ENCODE data around the gene RBBP8NL. TPM values are rescaled to one million over a fixed set of nuclear protein-coding genes. Genes with fewer than 3 reads are reported as not detected.

RBBP8NL gene
- total RNA-seq, 1 experiment from 2014 or later, result not detected

DNA sequence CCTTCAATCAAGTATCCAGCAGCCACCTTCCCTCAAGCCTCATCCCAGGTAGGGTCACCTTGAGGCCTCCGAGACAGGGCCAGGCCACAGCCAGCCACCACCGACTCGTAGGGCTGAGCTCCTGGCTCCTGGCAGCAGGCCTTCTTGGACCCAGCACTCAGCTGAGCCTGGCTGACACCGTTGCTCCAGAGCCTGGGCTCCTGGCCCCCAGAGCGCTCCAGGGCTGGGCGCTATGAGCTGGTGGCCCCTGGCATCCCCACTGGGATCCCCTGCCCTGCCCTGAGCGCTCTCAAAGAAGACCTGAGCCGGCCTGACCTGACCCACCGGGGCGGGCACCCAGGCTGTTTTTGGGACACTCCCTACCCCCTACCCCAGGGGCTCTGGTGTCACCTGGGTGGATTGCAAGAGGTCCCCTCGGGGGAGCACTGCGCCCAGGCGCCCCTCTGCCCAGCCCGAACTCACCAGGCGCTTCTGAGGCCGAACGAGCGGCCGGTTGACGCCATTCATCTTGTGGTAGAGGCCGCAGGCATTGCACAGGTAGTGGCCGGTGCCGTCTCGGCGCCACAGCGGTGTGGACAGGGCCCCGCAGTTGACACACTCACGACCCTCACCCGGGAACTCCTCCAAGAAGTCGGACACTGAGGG, 45.7 kb upstream of the RBBP8NL start:
- no peaks in the 10 kb centered on the region for H3K79me2 ChIP-seq (ENCODE audit: low read length)
- H3K36me3 ChIP-seq (ENCODE audit: insufficient read depth, low read length), result no peaks in the 10 kb centered on the region
- no peak for DNase-seq
- no peak overlapping the region for H3K4me2 ChIP-seq (ENCODE audit: low read depth, low read length, poor library complexity, severe bottlenecking)
- no peak overlapping the region for H3K9ac ChIP-seq (ENCODE audit: low read length)
- H3K4me3 ChIP-seq (ENCODE audit: low read length), result no peak overlapping the region
- no peak overlapping the region for H3K27ac ChIP-seq (ENCODE audit: low read length)
- H4K20me1 ChIP-seq (ENCODE audit: insufficient read depth, low read depth, low read length), result no peaks in the 10 kb centered on the region; the same call in 1 of the 2 replicates
- H3K9me2 ChIP-seq (replicated peaks; ENCODE audit: insufficient read depth, low read length), result no peaks in the 10 kb centered on the region
- no peak overlapping the region for H2AFZ ChIP-seq (ENCODE audit: low read length)
- H3K4me1 ChIP-seq (ENCODE audit: low read length), result no peaks in the 10 kb centered on the region
- no peaks in the 10 kb centered on the region for H3K9me3 ChIP-seq (ENCODE audit: low read length)
- no peaks in the 10 kb centered on the region for H3K27me3 ChIP-seq (ENCODE audit: low read length)

DNA sequence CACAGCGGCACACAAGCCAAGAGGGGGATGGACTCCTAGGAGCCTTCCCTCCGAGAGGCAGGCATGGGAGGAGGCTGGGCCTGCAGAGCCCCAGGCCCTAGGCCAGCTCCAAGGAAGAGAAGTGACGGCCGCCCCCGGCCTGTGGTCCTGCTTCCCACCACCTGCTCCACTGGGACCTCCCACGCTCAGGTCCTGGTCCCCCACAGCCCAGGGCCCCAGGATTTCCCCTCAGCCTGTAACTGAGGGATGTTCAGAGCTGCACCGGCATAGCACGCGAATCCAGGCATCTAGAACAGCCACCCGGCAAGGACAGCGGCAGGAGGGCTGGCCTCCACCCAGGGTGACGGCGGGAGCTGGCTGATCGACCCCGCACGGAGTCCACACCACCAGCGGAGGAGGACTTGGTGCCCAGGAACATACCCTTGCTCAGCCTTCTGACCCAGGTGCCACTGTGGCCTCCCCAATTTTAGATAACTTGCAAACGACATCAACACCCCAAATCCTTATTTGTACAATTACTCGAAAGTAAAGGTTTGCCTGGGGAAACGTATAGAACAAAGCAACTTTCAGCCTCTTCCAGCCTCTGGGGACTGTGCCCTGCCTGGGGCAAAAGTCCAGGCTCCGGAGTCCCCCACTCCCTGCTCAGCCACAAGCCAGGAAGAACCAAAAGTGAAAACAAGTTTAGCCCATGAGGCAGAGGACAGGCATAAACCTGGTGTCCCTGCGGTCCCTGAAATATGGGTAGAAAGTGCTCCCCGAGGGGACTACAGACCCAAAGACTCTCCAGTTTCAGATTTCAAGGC, 45.0 kb upstream of the RBBP8NL start:
- Histone ChIP-seq H3K36me3 (ENCODE audit: insufficient read depth, low read length) (no peaks in the 10 kb centered on the region), H3K9ac (ENCODE audit: low read length) (no peak overlapping the region), H3K27ac (ENCODE audit: low read length) (no peak overlapping the region), H3K9me3 (ENCODE audit: low read length) (no peaks in the 10 kb centered on the region), H3K9me2 (replicated peaks; ENCODE audit: insufficient read depth, low read length) (no peaks in the 10 kb centered on the region), H3K79me2 (ENCODE audit: low read length) (no peaks in the 10 kb centered on the region), H3K27me3 (ENCODE audit: low read length) (no peaks in the 10 kb centered on the region), H3K4me1 (ENCODE audit: low read length) (no peaks in the 10 kb centered on the region), H3K4me2 (ENCODE audit: low read depth, low read length, poor library complexity, severe bottlenecking) (no peak overlapping the region), H4K20me1 (ENCODE audit: insufficient read depth, low read depth, low read length) (no peaks in the 10 kb centered on the region; the same call in 1 of the 2 replicates), H2AFZ (ENCODE audit: low read length) (no peak overlapping the region), H3K4me3 (ENCODE audit: low read length) (no peak overlapping the region)
- no peak for DNase-seq

DNA sequence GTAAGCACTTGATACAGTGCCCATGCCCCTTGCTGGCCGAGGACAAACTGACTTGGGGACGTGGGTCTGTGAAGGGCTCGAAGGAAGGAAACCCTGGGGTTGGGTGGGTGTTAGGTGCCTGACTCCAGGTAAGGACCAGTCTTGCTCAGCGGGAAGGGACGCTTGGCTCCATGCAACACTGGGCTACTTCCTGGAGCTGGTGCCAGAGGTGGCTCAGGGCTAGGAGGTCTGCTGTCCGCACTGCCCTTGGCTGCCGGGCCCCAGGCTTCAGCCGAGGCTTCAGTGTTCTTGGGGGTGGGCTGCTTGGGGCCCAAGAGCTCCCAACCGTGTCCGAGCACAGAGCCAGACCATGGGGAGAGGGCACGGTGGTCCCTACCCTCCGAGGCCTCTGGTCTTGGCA, 43.1 kb upstream of the RBBP8NL start:
- Histone ChIP-seq H3K9ac (ENCODE audit: low read length) (no peak overlapping the region), H3K9me3 (ENCODE audit: low read length) (no peaks in the 10 kb centered on the region), H4K20me1 (ENCODE audit: insufficient read depth, low read depth, low read length) (no peaks in the 10 kb centered on the region; the same call in 1 of the 2 replicates), H3K4me1 (ENCODE audit: low read length) (no peaks in the 10 kb centered on the region), H3K4me2 (ENCODE audit: low read depth, low read length, poor library complexity, severe bottlenecking) (no peak overlapping the region), H3K27me3 (ENCODE audit: low read length) (no peaks in the 10 kb centered on the region), H3K27ac (ENCODE audit: low read length) (no peak overlapping the region), H3K4me3 (ENCODE audit: low read length) (no peak overlapping the region), H3K79me2 (ENCODE audit: low read length) (no peaks in the 10 kb centered on the region), H3K9me2 (replicated peaks; ENCODE audit: insufficient read depth, low read length) (no peaks in the 10 kb centered on the region), H2AFZ (ENCODE audit: low read length) (no peak overlapping the region), H3K36me3 (ENCODE audit: insufficient read depth, low read length) (no peaks in the 10 kb centered on the region)
- DNase-seq, result no peak

DNA sequence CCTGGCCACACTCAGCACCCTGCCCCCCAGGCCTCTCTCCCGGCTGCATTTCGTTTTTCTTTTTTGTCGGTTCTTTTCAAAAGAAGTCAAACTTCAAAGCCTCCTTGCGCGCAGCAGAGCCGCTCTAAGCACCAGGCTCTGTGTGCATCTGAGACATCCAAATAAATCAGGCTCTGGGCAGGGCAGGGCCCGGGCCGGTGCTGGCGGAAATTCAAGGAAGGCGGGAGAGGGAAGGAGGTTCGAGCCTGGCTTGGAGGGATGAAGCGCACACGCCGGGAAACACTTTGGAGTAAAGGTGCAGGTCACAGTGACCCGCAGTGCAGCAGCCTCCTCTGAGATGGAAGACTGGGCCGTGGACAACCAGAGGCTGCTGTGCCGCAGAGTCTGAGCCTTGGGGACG, 42.7 kb upstream of the RBBP8NL start:
- no peak overlapping the region for H2AFZ ChIP-seq (ENCODE audit: low read length)
- no peaks in the 10 kb centered on the region for H3K36me3 ChIP-seq (ENCODE audit: insufficient read depth, low read length)
- H3K9me3 ChIP-seq (ENCODE audit: low read length), result no peaks in the 10 kb centered on the region
- no peak overlapping the region for H3K27ac ChIP-seq (ENCODE audit: low read length)
- no peak overlapping the region for H3K4me3 ChIP-seq (ENCODE audit: low read length)
- no peaks in the 10 kb centered on the region; the same call in 1 of the 2 replicates for H4K20me1 ChIP-seq (ENCODE audit: insufficient read depth, low read depth, low read length)
- no peaks in the 10 kb centered on the region for H3K4me1 ChIP-seq (ENCODE audit: low read length)
- H3K9me2 ChIP-seq (replicated peaks; ENCODE audit: insufficient read depth, low read length), result no peaks in the 10 kb centered on the region
- no peaks in the 10 kb centered on the region for H3K79me2 ChIP-seq (ENCODE audit: low read length)
- DNase-seq, result no peak
- H3K27me3 ChIP-seq (ENCODE audit: low read length), result no peaks in the 10 kb centered on the region
- no peak overlapping the region for H3K9ac ChIP-seq (ENCODE audit: low read length)
- H3K4me2 ChIP-seq (ENCODE audit: low read depth, low read length, poor library complexity, severe bottlenecking), result no peak overlapping the region

DNA sequence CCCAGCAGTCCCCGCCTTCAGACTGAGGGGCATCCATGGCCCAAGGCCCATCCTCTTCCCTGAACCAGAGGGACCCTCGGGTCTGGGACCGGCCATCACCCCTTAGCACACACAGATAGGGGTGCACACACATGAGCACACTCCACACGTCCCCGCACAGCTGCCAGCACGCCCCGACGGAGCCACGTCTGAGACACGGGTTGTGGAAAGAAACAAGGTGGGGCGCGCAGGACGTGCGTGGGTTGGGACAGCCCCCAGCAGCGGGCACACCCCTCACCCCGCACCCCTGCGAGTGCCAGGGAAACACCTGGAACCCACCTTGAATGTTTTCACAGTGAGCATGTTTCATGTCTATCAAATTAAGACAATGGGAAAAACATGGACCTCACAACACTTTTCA, 42.0 kb upstream of the RBBP8NL start:
- H3K36me3 ChIP-seq (ENCODE audit: insufficient read depth, low read length), result no peaks in the 10 kb centered on the region
- no peak overlapping the region for H3K4me3 ChIP-seq (ENCODE audit: low read length)
- no peaks in the 10 kb centered on the region for H3K9me2 ChIP-seq (replicated peaks; ENCODE audit: insufficient read depth, low read length)
- no peaks in the 10 kb centered on the region for H3K27me3 ChIP-seq (ENCODE audit: low read length)
- no peak overlapping the region for H2AFZ ChIP-seq (ENCODE audit: low read length)
- H4K20me1 ChIP-seq (ENCODE audit: insufficient read depth, low read depth, low read length), result no peaks in the 10 kb centered on the region; the same call in 1 of the 2 replicates
- no peak overlapping the region for H3K9ac ChIP-seq (ENCODE audit: low read length)
- H3K4me2 ChIP-seq (ENCODE audit: low read depth, low read length, poor library complexity, severe bottlenecking), result no peak overlapping the region
- no peaks in the 10 kb centered on the region for H3K9me3 ChIP-seq (ENCODE audit: low read length)
- DNase-seq, result no peak
- no peaks in the 10 kb centered on the region for H3K4me1 ChIP-seq (ENCODE audit: low read length)
- no peak overlapping the region for H3K27ac ChIP-seq (ENCODE audit: low read length)
- no peaks in the 10 kb centered on the region for H3K79me2 ChIP-seq (ENCODE audit: low read length)

DNA sequence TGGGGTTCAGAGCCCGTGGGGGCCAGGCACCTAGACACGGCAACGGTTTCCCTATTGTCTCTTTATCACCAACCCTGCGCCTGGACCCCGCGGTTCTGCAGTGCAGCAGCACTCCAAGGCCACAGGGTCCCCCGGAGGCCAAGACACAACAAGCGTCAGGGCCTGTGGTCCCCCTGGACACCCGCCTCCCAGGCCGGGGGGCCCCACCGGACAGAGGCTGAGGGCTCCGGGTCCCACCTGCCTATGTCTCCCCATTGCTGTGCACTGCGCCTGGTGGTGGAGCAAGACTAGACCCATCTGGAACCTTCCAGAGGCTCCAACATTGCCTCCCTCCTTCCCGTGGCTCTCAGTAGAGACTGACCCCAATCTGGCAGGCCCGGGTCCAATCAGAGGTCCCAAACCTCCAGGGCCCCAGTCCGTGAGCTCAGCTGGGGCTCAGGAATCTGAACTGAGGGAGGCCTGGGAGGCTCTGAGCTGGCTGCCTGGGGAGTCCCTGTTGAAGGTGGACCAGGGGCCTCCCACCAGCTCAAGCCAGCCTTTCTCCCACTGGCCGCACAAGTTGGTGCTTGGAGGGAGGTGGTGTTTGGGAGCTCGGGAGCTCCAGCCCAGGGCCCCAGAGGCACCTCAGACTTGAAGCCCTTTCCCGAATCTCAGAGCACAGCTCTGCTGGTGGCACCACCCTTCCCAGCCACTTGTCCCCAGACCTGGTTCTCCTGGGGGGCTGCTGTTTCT, 39.6 kb upstream of the RBBP8NL start:
- H3K9me3 ChIP-seq (ENCODE audit: low read length), result no peaks in the 10 kb centered on the region
- no peaks in the 10 kb centered on the region for H3K36me3 ChIP-seq (ENCODE audit: insufficient read depth, low read length)
- H3K27ac ChIP-seq (ENCODE audit: low read length), result no peak overlapping the region
- H2AFZ ChIP-seq (ENCODE audit: low read length), result no peak overlapping the region
- no peaks in the 10 kb centered on the region for H3K9me2 ChIP-seq (replicated peaks; ENCODE audit: insufficient read depth, low read length)
- no peak overlapping the region for H3K9ac ChIP-seq (ENCODE audit: low read length)
- no peak for DNase-seq
- no peaks in the 10 kb centered on the region for H3K27me3 ChIP-seq (ENCODE audit: low read length)
- no peaks in the 10 kb centered on the region for H3K4me1 ChIP-seq (ENCODE audit: low read length)
- no peak overlapping the region for H3K4me2 ChIP-seq (ENCODE audit: low read depth, low read length, poor library complexity, severe bottlenecking)
- H3K4me3 ChIP-seq (ENCODE audit: low read length), result no peak overlapping the region
- H4K20me1 ChIP-seq (ENCODE audit: insufficient read depth, low read depth, low read length), result no peaks in the 10 kb centered on the region; the same call in 1 of the 2 replicates
- no peaks in the 10 kb centered on the region for H3K79me2 ChIP-seq (ENCODE audit: low read length)

DNA sequence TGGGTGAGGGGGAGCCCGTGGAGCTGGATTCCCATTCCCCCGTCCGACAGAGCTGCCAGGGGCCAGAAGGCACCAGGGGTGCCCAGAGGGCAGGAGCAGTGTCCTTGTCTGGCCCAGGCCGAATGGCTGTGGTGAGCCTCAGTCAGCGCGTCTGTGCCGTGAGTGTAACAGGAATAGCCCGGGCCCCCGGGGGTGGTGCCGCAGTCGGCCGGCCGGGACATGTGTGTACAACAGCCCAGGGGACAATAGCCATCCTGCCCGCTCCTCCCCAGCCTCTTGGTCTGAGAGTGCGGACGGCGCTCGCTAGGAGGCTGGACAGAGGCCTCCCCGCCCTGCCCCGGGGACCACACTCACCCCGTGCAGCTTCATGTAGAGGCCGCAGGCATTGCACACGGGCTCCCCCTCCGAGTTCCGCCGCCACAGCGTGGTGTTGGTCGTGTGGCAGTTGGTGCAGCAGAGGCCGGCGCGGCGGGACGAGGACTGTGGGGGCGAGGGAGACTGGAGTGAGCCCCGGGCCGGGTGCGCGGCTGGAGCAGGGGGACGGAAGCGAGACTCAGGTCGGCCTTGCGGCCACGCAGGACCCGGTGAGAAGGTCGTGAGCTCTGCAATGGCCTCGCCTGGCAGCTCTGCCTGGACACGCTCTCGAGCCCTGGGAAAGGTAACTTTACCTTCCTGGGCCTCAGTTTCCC, 38.9 kb upstream of the RBBP8NL start:
- H3K27ac ChIP-seq (ENCODE audit: low read length), result no peak overlapping the region

More for the DNA sequence above, 38.9 kb upstream of the RBBP8NL start:
- no peak overlapping the region for H3K4me3 ChIP-seq (ENCODE audit: low read length)
- no peaks in the 10 kb centered on the region for H3K9me2 ChIP-seq (replicated peaks; ENCODE audit: insufficient read depth, low read length)
- H3K4me1 ChIP-seq (ENCODE audit: low read length), result no peaks in the 10 kb centered on the region
- no peaks in the 10 kb centered on the region for H3K27me3 ChIP-seq (ENCODE audit: low read length)
- H4K20me1 ChIP-seq (ENCODE audit: insufficient read depth, low read depth, low read length), result no peaks in the 10 kb centered on the region; the same call in 1 of the 2 replicates
- H3K4me2 ChIP-seq (ENCODE audit: low read depth, low read length, poor library complexity, severe bottlenecking), result no peak overlapping the region
- H3K36me3 ChIP-seq (ENCODE audit: insufficient read depth, low read length), result no peaks in the 10 kb centered on the region
- H3K9ac ChIP-seq (ENCODE audit: low read length), result no peak overlapping the region
- H2AFZ ChIP-seq (ENCODE audit: low read length), result no peak overlapping the region
- no peak for DNase-seq
- no peaks in the 10 kb centered on the region for H3K79me2 ChIP-seq (ENCODE audit: low read length)
- H3K9me3 ChIP-seq (ENCODE audit: low read length), result no peaks in the 10 kb centered on the region
